GM18507 (cell line): Measurements from ENCODE around the gene CLSTN3.
A peak's percentile ranks its signal among the peaks of the same experiment; 100 is the strongest.
"Not testable (repeated sequence)": the region's sequence is repeated elsewhere in the genome, so short reads cannot be mapped to it uniquely, and the experiment has no call there.

Experiments used
- DNase-seq: peaks from one replicate; pipeline ENCODE4 v3.0.0; 2011; ENCODE audit warnings: low read depth; ENCODE audit not compliant: insufficient read length; ENCODE audit errors: extremely low spot score
- FAIRE-seq: peaks from 2 replicates; lab custom pipeline; 2011; peaks lifted over from hg19 to GRCh38; lab: Jason Lieb, UNC

The CLSTN3 gene

DNA sequence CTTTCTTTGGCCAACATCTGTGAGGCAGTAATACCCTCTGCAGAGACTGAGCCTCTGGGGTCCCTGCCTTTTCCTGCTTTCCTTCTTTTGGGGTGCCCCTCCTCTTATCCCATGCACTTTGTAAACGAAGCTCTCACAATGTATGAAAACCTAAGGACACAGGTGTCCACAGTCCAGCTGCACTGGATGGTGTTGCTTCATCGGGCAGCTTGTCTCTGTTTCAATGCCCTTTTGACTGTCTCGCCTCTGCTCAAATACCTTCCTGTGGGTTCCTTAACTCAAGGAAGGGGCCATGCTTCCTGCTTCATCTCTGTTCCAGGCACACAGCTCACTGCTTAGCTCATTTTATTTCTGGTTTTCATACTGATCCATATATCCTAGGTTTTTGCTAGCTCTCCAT is 27.6 kb upstream of the CLSTN3 start:
- DNase-seq (no peak), FAIRE-seq (no peak)

DNA sequence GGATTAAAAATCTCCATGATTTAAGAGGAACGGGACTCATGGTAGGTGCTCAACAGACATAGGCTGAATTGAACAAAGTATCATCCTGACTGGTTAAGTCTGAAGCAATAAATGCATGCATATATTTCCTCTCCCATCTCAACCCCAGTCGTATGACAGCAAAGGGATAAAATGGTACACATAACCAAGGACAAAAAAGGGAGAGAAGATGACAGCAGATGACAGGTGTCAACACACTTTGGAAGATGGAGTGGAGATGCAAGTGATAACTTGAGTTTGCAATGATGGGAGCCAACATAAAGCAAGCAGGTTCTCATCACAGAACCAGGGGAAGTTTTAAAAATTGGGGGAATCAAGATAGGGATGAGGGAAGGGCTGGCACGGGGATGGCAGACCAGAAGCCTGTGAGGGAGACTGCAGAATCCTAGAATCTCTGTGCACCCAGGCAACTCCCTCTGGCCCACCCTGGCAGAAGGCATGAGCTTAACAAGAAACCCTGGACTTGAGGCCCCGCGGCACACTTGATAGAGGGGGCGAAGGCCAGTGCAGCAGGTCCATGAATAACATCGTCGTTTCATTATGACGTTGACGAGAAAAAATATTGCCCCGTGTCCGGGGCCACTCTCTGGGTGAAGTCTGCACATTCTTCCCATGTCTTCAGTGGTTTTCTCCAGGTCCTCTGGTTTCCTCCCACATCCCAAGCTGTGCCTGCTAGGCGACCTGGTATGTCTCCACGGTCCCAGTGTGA is 26.2 kb upstream of the CLSTN3 start:
- DNase-seq, result no peak
- FAIRE-seq, result no peak

DNA sequence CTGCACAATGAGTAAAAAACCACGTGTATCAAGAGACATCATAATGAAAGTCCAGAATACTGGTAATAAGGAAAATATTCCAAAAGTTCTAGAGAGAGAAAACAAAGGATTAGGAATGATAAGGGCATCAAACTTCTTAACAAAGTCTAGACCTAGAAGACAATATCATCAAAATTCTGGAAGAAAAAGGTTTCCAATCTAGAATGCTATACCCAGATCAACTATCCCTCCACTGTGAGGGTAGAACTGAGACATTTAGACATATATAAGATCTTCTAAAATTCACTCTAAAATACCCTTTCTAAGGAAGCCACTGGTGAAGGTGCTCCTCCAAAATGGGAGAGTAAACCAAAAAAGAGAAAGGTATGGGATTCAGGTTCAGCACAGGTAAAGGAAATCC is 24.1 kb upstream of the CLSTN3 start:
- DNase-seq, result no peak
- no peak for FAIRE-seq

DNA sequence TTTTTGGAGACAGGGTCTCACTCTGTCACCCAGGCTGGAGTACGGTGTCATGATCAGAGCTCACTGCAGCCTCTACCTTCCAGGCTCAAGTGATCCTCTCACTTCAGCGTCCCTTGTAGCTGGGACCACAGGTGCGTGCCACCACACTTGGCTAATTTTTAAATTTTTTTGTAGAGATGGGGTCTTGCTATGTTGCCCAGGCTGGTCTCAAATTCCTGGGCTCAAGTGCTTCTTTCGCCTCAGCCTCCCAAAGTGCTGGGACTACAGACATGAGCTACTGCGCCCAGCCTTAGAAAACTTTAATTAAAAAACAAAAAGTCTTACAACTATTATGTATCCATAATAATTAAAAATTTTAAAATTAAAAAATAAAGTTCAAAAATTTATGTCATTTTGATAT is 23.0 kb upstream of the CLSTN3 start:
- not testable (repeated sequence) for DNase-seq, FAIRE-seq

DNA sequence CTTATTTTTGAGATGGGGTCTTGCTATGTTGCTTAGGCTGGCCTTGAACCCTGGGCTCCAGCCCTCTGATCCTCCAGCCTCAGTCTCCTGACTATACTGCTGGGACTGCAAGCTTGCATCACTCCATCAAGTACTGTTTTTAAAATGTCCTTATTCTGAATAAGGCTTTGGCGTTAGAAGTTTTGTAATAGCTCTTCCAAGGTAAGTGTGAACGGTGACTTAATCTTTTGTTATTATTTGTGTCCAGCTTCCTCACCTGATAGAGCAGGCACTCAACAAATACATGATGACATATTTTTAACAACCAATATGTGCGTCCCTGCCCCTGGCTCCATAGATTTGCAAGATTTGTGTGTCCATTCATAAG is 22.6 kb upstream of the CLSTN3 start:
- DNase-seq, result no peak

DNA sequence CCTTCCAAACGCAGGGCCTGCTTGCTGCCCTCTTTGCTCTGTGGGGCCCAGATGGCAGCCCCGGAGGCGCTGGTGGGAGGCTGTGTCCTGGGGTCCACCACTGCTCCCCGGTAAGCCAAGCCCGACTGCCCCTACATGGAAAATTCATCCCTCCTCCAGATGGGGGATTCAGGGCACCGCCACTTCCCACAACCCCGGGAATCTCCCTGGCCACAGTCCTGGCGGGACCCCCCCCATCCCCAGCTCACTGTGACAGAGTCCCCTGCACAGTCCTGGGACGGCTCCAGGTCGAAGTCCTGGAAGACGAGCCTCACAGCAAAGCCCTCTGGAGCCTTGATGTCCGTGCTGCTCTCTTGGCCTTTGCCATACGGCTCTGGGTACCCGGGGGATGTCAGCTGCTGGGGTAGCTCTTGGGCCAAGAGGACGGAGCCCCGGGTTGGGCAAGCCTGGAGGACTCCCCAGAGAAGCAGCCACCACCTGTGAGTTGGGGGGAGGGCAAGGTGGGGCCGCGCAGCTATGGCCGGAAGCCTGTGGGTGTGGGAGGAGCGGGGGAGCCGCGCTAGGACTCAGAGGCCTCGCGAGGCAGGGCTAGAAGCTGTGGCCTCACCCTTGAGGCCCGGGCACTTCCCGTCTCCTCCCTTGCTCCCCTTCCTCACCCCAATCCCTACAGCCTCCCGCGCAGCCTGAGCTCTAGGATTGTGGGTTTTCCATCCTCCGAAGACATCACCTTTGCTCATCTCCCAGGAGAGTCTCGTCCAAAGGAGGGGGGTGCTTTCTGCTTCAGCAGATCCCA is 22.0 kb upstream of the CLSTN3 start:
- DNase-seq (peak; percentile 81), FAIRE-seq (peak; percentile 98)

More for the DNA sequence above, 22.6 kb upstream of the CLSTN3 start:
- peak; percentile 66 for FAIRE-seq

DNA sequence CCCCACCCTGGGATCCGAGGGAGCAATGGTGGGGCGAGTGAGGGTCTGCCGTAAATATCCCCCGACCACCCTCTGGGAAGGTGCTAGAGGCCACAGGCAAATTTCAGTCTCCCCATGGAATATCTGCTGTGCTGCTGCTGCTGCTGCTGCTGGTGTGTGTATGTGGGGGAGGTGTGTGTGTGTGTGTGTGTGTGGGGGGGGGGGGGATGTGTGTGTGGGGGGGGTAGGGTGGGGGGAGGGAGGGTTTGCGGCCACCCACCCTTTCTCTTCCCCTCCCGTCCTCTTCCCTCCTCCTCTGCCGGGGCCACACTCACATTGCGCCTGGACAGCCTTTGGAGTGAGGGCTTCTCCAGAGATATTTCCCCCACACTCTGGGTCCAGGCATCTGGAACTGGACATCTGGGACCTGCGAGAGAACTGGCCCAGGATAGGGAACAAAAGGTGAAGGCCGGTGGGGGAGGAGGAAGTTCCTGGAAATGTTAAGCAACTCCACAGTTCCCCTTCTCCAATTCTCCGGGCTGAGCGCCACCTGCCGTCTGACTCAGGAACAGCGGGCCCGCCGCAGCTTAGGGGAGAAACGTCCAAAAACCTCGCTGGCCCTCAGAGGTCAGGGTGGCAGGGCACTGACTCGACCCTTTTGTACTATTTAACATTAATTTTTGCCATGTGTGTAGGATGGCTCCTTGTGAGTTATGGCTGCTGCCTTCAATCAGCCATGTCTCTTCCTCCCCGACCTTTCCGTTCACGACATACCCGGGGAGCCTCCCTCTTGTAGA is 21.2 kb upstream of the CLSTN3 start, which contains the start of gene C1RL:
C1RL (minus strand) TSS at position 419 of the 776 bp plus-strand sequence; CDS start at position 385, 34 bp downstream.
- FAIRE-seq, result peak; percentile 94
- peak; percentile 54 for DNase-seq

DNA sequence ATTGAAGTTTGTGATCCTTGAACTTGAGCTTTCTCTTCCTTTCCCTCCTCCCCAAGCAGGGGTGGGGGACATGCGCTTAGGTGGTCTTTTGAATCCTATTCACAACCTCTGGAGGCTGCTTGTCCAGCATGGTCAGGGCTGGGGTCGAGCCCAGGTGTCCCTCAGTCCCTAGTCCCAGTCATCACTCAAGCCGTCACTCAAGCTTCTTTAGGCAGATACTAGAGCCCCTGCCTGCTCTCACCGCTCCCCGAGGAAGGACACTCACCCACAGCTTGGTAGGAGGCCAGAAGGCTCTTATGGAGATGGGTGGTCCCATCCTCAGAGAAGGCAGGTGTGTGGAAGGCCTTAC is 20.6 kb upstream of the CLSTN3 start:
- no peak for DNase-seq
- FAIRE-seq, result no peak

DNA sequence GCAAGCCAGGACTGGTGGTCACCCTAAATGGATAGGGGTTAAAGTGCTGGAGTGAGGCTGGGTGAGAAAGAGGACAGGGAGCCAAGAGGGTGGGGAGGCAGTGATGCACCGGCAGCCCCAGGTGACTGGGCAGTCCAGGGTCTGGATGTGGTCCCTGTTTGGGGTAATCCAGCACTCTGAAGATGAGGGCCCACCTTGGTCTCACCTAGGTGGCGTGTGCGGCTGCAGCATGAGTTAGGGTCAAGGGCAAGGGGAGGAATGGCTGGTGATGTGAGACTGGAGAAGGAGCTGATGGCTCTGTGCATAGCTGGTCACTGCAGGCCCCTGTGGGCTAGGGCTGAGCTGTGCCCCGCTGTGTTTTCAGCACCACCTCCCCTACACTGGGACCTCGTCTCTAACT is 19.5 kb upstream of the CLSTN3 start:
- no peak for FAIRE-seq
- no peak for DNase-seq

DNA sequence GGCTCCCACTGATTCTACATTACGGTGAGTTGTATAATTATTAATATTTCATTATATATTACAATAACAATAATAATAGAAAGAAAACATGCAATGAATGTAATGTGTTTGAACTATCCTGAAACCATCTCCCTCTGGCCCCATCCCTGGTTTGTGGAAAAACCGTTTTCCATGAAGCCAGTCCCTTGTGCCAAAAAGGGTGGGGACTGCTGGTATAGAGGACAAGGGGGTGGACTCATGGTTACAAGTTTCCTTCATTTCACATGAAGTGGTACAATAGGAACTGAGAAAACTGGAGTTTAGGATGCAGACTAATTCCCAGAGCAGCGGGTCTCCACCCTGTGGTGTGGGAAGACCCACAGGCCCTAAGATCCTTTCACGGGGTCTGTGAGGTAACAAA is 18.1 kb upstream of the CLSTN3 start:
- FAIRE-seq (no peak), DNase-seq (no peak)

DNA sequence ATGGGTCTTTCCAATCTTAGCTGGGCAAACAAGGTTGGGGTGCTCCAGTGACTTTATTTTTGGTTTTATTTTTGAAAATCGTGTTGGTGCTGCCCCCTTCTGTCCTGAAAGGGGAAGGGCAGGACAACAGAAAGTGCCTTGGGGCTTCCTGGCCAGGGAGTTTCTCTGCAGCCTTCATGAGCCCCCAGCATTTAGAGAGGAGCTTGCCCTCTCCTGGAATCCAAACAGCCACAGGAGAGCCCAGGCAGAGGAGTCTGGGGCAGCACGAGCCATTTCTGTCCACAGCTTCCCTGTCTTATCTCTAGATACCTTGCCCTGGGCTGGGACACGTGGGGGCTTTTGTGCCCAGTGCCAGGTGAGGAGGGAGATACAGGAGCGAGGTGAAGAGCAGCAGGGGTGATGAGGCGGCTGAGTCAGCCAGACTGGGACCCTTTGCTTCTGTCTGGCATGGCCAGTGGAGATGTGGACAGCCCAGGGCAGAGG is 16.7 kb upstream of the CLSTN3 start:
- DNase-seq, result no peak
- peak; percentile 75 for FAIRE-seq

DNA sequence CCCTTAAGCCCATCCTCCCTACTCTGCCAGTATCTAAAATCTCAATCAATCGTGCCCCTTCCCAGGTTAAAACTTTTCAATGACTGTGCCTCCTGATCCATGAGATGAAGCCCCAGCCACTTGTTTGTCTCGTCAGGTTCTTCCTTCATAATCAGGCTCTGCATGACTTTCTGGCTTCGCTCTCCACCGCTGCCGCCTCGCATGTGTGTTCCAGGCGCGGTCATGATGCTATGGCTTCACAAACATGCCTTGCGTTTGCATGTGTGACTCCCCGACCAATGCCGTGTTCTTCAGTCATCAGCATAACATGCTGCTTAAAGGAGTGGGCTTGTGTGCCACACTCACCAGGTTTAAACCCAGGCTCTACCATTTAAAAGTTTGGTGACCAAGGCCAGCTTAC is 16.2 kb upstream of the CLSTN3 start:
- DNase-seq, result no peak
- no peak for FAIRE-seq

DNA sequence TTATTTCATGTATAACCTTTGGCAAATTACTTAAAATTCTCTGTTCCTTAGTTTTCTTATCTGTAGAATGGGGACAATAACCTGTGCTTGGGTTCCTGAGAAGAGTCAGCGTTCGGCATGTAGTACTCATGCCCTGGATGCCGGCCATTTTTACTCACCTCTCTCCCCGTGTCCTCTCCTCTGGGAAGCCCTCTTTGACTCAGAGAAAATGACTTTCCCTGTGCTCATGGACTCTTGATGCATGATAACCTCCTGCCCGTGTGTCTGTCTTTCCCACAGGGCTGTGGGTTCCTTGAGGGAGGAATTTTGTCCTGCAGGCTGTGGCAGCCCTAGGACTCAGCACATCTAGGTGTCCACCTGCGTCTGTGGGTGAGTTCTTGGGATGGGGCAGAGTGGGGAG is 15.3 kb upstream of the CLSTN3 start:
- no peak for FAIRE-seq

DNA sequence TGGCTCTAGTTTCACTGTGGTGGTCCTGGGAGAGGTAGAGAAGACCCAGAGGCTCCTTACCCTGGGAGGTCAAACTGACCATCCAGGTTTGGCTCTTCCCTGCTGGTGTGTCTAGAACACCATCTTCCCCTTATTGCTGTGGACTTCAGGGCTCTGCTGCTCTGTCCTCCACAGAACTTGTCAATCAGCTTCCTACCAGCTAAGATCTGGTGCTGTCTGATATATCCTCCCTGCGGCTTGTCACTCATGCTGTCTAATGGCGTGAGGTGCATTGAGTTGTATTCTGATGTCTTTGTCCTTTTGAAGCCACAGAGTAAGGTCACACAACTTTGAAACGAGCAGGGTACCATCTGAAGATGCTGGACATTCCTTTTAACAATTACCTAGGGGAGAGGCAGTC is 14.0 kb upstream of the CLSTN3 start:
- no peak for FAIRE-seq
- no peak for DNase-seq

More for the DNA sequence above, 15.3 kb upstream of the CLSTN3 start:
- no peak for DNase-seq

DNA sequence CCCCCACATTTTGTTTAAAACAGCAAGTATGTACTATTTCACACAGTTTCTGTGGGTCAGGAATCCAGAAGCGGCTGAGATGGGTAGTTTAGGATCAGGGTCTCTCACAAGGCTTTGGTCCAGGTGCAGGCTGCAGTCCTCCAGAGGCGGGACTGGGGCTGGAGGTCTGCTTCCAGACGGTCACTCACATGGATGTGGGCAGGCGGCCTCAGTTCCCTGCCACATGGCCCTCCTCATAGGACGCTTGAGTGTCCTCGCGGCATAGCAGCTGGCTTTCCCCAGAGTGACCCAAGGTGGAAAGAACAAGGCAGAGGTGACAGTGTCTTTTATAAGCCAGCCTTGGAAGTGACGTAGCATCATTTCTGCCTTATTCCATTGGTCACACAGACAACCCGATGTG is 13.3 kb upstream of the CLSTN3 start:
- no peak for FAIRE-seq
- no peak for DNase-seq

DNA sequence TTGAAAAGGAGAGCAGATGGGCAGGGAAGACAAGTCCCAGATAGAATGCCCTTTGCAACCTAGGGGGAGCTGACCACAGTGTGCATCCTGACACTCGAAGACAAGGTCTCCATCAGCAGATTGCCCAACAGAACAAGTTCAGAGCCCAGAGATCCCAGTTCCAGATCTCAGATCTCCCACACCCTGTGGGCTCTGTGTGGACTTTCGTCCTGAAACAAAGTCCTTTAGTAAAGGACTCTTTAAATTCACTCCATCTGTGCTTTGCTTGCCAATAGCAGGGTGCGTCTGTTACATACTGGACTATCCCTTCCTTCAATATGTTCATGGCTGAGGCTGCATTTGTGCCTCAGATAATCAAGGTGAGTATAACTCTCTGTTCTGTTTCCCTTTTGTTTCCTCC is 12.5 kb upstream of the CLSTN3 start:
- DNase-seq (no peak), FAIRE-seq (no peak)

DNA sequence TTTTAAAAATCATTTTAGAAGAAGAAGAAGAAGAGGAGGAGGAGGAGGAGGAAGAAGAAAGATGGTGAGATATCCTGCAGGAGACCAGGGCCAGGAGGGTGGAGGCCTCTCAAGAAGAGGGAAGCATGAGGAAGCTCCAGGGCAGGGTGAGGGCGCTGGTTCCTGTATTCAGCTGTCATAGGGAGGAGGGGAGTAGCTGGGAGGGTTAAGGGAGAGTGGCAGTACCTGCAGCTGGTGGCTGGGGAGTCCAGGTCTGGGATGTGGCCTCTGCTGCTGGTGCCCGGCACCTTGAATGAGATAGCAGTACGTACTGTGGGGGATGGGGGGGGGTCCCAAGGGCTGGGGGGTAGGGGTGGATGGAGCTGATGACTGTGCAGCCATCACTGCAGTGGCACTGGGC is 11.3 kb upstream of the CLSTN3 start:
- no peak for DNase-seq
- no peak for FAIRE-seq

DNA sequence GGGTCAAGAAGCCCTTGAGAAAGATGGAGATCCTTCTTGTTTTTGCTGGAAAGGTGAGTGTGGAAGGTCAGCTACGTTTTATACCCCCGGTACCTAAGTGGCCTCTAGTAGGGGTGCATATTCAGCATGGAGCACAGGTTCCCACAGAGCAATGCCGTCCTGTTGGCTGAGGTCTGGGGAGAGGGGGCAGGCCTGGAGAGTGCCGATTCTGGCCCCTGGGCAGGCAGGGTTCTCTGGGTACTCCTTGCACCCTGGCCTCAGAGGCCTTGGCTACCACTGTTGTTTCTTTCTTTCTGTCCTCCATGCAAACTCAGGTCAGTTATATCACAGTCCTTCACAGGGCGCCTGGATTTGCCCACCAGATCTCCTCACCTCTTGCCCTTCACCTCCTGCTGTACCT is 10.0 kb upstream of the CLSTN3 start:
- DNase-seq (no peak), FAIRE-seq (no peak)

DNA sequence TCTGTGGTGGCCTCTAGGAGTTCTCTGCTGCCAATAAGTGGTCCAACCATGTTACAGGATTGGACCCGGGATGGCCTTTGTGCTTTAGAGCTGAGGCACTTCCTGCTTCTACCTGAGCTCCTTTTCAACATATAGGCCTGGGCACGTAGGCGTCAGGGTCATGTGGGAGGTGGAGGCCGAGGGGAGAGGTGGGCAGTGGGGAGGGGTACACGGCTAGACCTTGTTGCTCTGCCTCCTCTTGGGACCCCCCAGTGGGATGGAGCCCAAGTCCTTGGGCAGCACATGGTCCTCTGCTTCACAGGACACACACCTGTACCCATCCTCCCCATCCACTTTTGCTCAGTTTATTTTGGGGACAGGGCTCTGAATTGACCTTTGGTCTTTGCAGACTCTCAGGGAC is 8.8 kb upstream of the CLSTN3 start:
- FAIRE-seq (no peak), DNase-seq (no peak)
